HG02981 (cell line): ENCODE data around the gene TECTB.

Experiments used
- ATAC-seq: cut with Tn5 transposase; IDR thresholded peaks from one replicate; pipeline ENCODE4 v1.9.1; 2021; ENCODE audit warnings: mild to moderate bottlenecking, moderate library complexity; ENCODE audit not compliant: unreplicated experiment

Gene TECTB

DNA sequence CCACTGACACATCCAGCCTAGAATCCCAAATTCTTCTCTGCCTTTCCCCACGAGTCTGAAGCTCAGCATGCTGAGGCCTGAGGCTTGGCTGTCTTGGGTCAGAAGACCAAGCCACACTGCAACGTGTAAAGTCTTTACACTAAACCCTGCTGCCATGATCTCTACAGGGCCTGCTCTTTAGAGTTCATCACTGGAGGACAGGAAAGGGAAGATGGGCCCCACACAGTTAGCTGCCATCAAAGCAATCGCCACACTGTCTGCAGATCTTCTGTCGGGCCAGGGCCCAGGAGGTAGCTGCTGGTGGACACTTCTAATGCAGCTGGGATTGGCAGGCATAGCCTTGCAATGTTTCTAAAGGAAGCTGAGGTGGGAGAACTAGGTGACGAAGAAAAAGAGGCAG lies 8.4 kb upstream of the TECTB start:
- no peak for ATAC-seq

DNA sequence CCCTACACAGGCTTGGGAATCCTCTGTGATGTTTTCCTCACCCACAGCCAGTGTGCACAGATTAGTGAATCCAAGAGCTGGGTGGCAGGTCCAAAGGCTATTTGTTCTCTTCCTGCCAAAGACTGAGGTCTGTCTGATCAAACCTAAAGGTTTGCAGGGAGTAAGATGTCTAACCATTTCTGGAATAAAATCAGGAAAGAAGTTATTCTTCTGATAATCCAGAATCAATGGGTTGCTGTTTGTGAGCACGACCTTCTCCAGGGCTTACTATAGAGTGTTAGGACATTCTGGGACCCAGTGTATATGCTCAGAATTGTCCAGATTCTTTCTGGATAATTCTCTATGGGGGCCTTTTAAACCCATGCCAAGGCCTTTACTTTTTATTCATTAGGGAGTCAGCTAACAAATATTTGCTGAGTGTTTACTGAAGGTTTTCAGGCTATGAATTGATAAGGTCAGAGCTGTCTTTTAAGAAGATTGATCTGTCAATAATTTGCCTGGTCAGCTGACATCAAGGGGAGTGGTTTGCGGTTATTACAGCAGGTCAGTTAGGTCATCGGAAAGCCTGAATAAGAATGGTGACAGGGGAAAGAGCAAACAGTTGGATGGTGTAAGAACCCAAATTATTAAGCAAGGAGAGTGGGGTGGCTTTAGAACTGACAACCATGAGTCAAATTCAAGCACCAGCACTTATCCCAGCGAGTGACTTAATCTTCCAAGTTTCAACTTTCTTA lies 7.5 kb upstream of the TECTB start:
- no peak for ATAC-seq

DNA sequence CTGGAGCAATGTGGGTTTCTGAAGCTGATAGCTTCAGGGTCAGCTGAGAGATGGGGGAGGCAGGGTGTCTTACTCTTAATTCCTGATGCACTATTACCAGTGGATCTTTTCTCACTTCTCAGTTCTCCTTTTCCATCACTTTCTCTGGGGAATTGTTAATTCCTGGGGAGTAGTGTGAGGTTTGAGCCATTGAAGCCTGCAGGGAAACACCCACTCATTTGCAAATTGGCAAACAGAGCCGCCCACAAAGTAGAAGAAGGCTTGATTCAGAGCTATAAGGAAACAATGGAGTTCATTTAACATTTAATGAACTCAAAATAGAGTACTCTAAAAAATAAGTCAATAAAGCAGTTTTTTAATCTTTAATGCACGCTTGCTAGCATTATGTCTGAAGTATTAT lies 4.3 kb upstream of the TECTB start:
- ATAC-seq, result no peak

DNA sequence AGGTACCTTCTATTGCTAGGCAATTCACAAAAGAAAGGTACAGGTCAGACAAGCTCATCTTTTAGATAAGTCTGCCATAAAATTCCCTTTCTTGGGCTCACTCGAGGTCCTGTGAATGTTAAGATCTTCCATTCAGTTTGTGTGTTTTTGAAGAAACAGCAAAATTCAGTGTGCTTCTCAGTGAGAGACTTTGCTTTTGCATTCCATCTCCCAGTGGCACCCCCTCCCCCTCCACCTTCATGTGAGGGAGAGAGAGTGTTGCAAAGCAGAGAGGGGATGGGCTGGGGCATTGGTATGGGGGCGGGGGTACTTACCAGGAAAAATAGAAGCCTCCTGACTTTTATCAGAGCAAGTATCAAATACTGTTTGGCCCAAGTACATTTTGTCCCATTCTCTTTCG lies 3.8 kb upstream of the TECTB start:
- ATAC-seq, result no peak

DNA sequence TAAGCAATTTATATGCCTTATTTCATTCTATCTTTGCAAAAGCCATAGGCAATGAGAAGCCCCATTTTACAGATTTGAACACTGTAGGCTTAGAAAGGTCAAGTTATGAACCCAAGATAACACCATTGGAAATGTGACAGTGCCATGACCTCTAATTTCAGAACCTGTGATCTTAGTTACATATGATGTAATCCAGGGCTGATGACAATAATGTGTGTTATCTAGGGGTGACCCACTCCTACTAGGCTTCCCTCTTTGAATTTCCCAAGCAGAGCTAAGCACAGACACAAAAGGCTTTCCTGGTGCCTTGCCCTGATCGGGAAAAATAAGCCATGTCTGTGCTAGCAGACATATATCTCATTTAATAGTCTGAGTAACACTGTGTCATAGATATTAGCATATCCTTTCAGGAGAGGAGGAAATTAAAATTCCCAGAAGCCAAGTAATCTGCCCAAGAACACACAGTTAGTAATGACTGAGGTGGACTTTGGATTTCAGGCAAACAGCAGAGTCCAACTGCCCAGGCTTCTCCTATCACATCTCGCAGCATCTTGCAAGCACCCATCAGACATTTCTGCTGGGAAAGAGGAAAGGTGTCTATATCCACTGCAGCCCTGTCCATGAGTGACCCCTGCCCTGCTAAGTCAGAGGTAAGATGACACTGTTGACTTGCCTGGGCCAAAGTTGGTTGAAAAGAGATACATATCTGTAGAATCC lies 2.8 kb upstream of the TECTB start:
- ATAC-seq, result no peak

DNA sequence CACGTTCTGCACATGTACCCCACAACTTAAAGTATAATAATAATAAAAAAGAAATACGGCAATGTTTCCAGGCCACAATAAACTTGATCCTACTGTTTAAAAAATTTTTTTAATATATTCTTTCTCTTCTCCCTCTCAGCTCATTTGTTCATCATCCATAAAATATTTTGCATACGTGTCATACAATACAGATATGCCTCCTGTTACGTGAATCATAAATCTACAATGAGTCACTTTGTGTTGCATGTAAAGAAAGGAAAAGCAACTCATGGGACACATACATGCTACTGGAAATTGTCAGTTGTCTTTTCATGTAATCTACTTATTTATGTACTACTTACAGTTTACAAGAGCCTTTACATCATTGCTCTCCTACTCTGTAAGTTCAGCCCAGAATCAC lies 1.1 kb upstream of the TECTB start:
- no peak for ATAC-seq

DNA sequence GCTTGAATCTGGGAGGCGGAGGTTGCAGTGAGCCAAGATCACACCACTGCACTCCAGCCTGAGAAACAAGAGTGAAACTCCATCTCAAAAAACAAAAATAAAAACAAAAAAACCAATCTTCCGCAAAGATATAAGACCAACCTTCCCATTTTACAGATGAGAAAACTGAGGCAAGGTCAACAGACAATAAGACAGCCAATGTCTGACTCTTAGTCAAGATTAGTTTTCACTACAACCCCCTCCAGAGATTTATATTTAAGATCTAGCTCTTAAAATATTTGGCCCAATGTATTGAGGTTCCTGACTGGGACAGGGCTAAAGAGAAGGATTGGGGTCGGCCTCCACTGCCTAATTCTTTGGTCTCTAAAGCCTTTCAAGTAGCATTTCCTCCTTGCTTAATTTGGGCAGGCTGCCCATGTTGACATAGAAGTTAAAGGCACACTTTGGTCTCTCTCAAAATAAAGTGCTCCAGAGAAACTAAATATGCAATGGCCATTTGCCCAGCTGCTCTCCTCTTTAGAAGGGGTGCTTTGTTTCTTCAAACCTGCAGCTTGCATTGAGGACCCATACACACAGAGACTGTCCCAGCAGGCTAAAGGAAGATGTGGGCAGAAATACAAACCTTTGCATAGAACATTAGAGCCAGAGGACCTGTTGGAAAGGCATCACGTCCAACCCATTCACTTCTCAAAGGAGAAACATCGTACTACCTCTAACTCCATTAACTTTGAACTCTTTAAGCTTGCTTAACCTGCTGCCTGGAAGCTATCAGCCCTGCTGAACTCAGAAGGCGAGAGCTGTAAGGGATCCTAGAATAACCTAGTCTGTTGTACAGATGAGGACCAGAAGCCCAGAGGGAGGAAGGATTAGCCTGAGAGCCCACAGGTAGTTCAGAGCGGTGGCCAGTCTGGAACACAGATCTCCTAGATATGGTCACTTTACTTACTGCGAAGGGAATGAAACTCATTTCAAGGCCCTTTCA lies 3.9 kb downstream of the TECTB start:
- no peak for ATAC-seq

DNA sequence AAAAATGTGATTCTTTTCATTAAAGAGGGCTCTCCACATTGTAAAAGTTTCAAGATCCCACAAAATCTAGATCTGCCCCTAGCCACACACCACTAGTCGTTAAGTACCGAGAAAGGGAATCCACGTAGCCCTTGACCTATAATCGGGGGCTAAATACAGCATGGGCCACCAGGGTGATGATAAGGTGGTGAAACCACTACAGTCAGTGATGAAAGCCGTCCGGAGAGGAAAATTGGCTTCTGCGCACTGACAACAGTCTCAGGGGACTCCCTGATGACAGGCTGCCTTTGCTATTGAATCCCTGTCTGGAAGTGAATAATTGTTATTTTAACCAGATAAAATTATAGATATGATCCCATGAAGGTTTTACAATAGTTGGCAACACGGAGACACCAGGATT lies 4.6 kb downstream of the TECTB start:
- ATAC-seq, result no peak

DNA sequence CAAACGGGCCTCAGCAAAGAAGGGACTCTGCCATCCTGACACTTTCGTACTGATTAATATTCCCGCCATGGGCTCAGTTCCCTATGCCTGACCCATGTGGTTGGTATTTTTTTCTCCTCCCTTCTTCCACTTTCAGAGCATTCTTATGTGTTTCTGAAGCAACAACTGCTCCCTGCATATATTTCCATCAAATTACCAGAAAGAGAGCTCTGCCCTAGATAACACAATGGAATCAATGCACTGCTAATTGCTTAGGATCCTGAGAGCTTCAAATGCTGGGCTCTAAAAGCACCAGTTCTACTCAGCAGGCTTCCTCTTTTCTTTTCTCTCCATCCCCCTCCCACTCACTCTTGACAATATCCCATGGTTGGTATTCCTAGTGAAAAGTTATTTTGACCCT lies 5.3 kb downstream of the TECTB start:
- ATAC-seq, result no peak

DNA sequence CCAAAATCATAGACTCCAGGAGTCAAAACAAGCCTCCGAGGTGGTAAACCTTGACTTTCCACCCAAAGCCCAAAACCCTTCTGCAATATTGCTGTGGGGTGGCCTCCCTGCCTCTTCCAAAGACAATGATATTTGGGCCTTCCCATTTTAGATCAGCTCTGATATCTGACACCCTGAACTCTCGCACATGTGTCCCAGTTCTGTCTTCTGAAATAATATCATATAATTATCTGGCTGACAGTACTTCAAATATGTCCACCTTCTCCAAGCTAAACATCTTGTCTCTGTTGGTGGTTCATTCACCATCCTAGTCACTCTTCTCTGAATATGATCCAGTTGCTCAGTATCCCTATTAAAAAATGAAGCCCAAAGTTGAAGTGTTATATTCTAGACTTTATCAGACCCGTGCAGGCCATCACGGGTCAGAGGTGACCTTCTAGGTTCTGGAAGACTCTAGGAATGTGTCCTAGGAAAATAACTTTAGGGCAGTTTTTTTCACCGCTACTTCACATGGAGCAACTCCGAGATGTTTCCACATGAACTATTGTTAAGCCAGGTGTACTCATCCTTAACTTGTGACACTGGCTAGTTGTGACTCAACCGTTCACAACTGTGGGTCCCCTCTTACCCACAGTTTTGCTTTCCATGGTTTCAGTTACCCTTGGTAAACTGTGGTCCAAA lies 6.3 kb downstream of the TECTB start:
- no peak for ATAC-seq

DNA sequence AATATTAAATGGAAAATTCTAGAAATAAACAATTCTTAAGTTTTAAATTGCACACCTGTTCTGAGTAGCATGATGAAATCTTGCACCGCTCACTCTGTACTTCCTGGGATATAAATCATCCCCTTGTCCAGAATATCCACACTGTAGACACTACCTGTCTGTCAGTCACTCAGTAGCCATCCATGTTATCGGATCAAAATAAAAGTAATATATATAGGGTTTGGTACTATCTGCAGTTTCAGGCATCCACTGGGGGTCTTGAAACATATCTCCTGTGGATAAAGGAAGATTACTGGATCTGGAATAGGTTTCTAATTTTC lies 6.8 kb downstream of the TECTB start:
- ATAC-seq, result no peak

DNA sequence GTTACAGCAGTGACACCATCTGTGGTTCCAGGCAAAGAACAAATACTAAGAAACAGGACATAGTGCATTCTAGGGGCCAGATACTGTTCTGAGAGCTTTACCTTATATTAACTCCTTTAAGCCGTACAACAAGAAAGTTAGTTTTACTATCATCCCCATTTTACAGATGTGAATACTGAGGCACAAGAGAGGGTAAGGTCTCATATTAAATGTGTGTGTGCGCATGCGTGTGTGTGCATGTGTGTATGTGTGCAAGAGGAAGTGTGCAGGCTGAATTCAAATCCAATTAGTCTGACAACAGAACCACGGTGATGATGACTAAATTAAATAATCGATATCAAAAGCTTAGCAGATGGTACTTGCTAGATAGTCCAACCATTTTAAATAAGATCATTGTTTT lies 11.0 kb downstream of the TECTB start:
- ATAC-seq, result no peak

DNA sequence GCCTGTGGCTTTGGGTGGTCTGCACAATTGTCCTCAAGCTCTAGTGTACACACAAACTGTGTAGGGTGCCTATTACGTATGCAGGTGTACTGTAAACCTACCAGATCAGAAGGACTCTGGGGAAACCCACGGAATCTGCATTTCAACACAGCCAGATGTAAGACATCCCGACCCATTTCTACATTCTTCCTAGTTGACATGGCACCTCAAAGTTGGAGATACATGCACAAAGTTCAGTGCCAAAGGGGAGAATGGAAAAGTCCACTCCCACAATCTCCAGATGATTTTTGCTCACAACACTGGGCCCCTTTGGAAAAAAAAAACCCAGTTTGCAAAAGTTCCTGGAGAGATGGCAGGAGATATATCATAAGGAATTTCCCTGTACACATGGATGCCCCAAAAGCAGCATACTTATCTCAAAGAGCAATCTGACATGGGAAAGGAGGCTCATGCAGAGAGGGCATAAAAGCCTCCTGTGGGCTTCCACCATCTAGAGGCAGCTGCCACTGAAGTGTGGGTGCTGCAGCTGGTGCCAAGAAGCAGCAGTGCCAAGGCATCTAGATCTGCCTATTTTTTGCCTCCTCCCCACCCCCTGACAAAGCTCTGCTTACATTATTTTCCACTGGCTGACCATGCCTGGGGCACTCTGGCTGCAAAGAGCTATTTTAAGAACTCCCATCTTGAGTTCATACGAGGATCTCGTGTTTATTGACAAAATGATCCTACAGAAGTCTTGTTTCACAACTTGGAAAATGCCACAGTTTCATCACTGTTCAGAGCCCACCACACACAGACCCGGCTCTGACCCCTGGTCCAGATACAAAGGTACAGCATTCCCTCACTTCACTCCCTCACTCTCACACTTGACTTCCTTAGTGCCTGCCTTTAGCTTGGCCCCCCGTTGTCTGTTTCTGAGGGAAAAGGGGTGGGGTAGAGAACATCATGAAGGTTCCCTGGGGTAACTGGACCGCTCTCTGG lies 12.9 kb downstream of the TECTB start:
- no peak for ATAC-seq

DNA sequence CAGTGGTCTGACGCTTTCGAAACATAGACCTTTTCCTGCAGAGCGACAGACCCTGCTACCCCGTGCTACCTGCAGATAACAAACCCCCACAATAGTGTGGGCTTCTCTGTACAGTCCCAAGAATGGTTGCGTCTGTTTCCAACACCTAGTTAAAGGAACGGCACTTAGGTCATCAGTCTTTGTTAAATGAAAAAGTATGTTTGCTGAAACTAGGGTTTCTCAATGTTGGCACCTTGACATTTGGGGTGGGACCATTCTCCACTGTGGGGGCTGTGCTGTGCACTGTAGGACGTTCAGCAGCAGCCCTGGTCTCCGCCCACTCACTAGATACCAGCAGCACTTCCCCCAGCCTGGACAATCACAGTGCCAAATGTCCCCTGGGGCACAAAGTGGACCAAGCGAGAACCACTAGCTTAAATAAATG lies 13.7 kb downstream of the TECTB start:
- no peak for ATAC-seq

DNA sequence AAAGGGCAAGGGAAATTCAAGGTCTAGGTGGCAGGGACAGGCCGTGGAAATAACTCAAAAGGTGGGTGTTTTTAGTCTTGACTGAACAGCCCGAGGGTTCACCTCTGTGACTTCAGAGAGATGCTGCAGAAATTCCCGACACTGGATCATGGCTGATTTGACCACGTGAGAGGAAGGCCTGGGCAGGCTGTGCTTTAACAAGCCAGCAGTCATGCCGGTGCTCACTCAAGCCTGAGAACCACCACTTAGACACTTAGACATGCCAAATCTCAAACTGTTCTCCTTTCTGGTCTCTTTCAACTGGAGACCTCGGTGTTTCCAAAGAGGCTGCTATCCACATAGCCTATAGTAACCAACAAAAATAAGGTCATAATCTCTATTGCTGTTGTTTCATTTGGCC lies 15.4 kb downstream of the TECTB start:
- no peak for ATAC-seq

DNA sequence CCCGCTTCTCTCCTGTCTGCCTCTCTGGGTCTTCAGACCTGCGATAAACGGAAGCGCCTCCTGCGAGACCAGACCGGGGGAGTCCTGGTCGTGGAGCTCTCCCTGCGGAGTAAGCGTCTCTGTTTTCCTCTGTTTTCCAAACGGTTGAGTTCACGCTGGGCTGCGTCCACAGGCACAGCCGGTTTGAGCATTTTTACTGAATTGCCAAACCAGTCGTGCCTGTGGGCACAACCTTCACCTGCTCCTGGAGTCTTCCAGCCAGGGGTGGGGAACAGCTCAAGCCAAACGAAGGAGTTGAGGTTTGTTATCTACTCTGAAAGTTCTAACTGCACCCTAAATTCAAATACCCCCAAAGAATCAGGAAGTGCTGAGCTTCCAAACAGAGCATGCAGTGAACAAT lies 16.3 kb downstream of the TECTB start:
- no peak for ATAC-seq

DNA sequence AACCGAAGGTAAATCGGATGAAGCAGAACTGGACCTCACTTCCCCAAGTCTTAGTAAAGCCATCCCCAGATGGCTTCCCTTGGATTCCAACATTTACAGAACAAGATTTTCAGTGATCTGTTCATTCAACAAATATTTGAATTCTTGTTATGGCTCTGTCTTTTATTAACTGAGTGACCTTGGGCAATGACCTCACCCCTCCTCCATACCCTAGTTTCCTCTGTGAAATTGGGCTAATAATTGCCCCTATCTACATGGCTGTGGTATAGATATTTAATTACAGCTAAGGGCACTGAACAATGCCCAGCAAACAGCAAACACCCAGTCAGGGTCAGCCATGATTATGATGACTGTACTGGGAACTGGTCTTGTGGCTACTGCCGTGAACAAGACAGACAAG lies 19.1 kb downstream of the TECTB start:
- ATAC-seq, result no peak

DNA sequence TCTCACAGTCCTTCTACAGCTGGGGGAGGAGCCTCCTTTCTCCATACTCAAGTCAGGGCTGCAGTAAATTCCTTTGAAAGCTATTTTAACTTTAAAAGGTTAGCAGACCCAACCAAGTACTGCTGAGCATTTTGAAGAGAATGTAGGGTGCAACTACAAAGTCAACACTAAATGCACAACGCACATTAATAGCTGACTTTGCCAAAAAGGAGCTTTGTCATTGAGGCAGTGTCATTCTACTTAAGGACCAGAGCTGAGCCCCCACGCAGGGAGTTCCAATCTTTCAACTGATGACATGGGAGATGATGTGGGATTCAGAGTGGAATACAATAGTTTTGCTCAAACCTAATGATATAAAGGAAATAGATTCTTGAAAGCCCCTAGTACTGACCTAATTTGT lies 20.3 kb downstream of the TECTB start:
- no peak for ATAC-seq

DNA sequence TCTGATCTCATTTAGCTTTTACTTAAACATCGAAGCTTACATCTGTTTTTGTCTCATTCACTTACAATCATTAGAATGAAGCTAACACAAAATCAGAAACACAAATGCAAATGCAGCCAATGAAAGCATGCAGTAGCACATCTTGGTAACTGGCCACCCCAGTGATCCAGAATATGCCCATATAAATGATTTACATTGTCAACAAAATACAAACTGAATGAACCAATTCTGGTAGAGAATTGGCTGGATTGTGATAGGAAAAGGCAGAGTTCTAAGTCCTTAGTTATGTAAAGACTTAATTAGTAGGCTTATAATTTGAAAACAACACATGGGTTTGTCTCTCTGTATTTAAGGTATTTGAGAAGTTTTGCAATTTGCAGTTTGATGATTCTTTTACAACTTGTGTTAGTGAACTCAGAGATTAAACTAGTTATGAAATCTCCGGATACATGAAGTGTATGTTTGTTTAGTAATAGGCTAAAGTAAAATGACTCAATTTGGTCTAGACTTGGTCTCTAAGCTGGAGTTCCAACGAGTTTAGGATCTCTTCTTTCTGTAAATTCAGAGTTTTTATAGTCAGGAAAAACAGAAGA lies 21.2 kb downstream of the TECTB start:
- no peak for ATAC-seq
